GM23338 (cell line): ENCODE measurements around the gene MAP1LC3C. TPM values are rescaled to one million over a fixed set of nuclear protein-coding genes. Genes with fewer than 3 reads are reported as not detected.

Experiments used
- ATAC-seq: fragments of 200-7000 bp; cut with Tn5 transposase; 3 replicates; pipeline ENCODE4 v1.9.1; 2020
- DNase-seq: peaks from one replicate; pipeline ENCODE4 v3.0.0-alpha.2; 2015; ENCODE audit warnings: low spot score
- H2AFZ ChIP-seq: fragments of 200-600 bp; sonication (generic); 2 replicates; pipeline ENCODE4 v1.8.0; 2016; ENCODE audit warnings: antibody characterized with exemption, mild to moderate bottlenecking, moderate library complexity
- H3F3A ChIP-seq: fragments of 200-600 bp; sonication (generic); replicated peaks from 2 replicates; pipeline ENCODE4 v1.8.0; 2017; ENCODE audit warnings: antibody characterized with exemption, mixed run types, low read depth
- H3K27ac ChIP-seq: fragments of 200-600 bp; sonication (generic); 2 replicates; pipeline ENCODE4 v1.6.1; 2016; ENCODE audit warnings: low read depth
- H3K27me3 ChIP-seq: fragments of 200-600 bp; sonication (generic); 2 replicates; pipeline ENCODE4 v1.8.0; 2016; ENCODE audit warnings: mild to moderate bottlenecking, mixed run types, moderate library complexity; ENCODE audit not compliant: insufficient read depth
- H3K36me3 ChIP-seq: fragments of 200-600 bp; sonication (generic); 2 replicates; pipeline ENCODE4 v1.8.0; 2016; ENCODE audit warnings: mild to moderate bottlenecking; ENCODE audit not compliant: insufficient read depth
- H3K4me1 ChIP-seq: fragments of 200-600 bp; sonication (generic); 2 replicates; pipeline ENCODE4 v1.8.0; 2016; ENCODE audit warnings: mild to moderate bottlenecking, moderate library complexity; ENCODE audit not compliant: insufficient read depth
- H3K4me2 ChIP-seq: fragments of 200-600 bp; sonication (generic); 2 replicates; pipeline ENCODE4 v1.7.1; 2017; ENCODE audit warnings: mixed run types
- H3K4me3 ChIP-seq: fragments of 200-600 bp; sonication (generic); 2 replicates; pipeline ENCODE4 v1.6.1; 2016; ENCODE audit warnings: mixed run types
- H3K79me2 ChIP-seq: fragments of 200-600 bp; sonication (generic); replicated peaks from 2 replicates; pipeline ENCODE4 v1.8.0; 2017; ENCODE audit warnings: mild to moderate bottlenecking; ENCODE audit not compliant: insufficient read depth
- H3K9me2 ChIP-seq: fragments of 200-600 bp; sonication (generic); 2 replicates; pipeline ENCODE4 v1.8.0; 2017; ENCODE audit not compliant: insufficient read depth
- H4K20me1 ChIP-seq: fragments of 200-600 bp; sonication (generic); replicated peaks from 2 replicates; pipeline ENCODE4 v1.8.0; 2017; ENCODE audit warnings: mild to moderate bottlenecking; ENCODE audit not compliant: insufficient read depth
- H3K27ac Mint-ChIP-seq: 2 replicates; pipeline ENCODE4 v1.8.0; 2020; ENCODE audit warnings: inconsistent platforms, mild to moderate bottlenecking, moderate library complexity, mixed read lengths
- H3K27me3 Mint-ChIP-seq: 3 replicates; pipeline ENCODE4 v1.8.0; 2022; ENCODE audit warnings: low read depth, mild to moderate bottlenecking, moderate library complexity, mixed read lengths, inconsistent platforms; ENCODE audit not compliant: insufficient read depth, poor library complexity
- H3K36me3 Mint-ChIP-seq: 3 replicates; pipeline ENCODE4 v1.8.0; 2021; ENCODE audit warnings: low read depth, mild to moderate bottlenecking, inconsistent platforms, moderate library complexity, mixed read lengths
- H3K4me1 Mint-ChIP-seq: 3 replicates; pipeline ENCODE4 v1.8.0; 2020; ENCODE audit warnings: mild to moderate bottlenecking, inconsistent platforms, mixed read lengths
- H3K4me3 Mint-ChIP-seq: 3 replicates; pipeline ENCODE4 v1.8.0; 2021; ENCODE audit warnings: moderate library complexity, mild to moderate bottlenecking, inconsistent platforms, mixed read lengths
- H3K9me3 Mint-ChIP-seq: 3 replicates; pipeline ENCODE4 v1.8.0; 2020; ENCODE audit warnings: moderate library complexity, mild to moderate bottlenecking, inconsistent platforms, mixed read lengths
- CREB1 ChIP-seq: fragments of 250-450 bp; sonication (Bioruptor Pico); IDR thresholded peaks from 2 replicates; pipeline ENCODE4 v1.5.0; 2020; ENCODE audit warnings: low read depth, mild to moderate bottlenecking, moderate library complexity
- CTCF ChIP-seq, 2 experiments: fragments of 200-600 bp in 1 of 2; sonication (generic) in 1 of 2; conservative IDR thresholded peaks; 2 replicates each; pipeline versions ENCODE4 v1.5.1 to v1.6.1; 2016 to 2017; ENCODE audit warnings: antibody characterized with exemption in 2 of 2, low read depth in 2 of 2, mild to moderate bottlenecking in 2 of 2, moderate library complexity in 1 of 2
- ETS1 ChIP-seq: IDR thresholded peaks from 2 replicates; pipeline ENCODE4 v1.6.1; 2016; ENCODE audit warnings: antibody characterized with exemption
- EZH2 ChIP-seq: fragments of 200-600 bp; sonication (generic); IDR thresholded peaks from one replicate; pipeline ENCODE4 v1.8.0; 2017; ENCODE audit warnings: antibody characterized with exemption, mild to moderate bottlenecking, low read depth; ENCODE audit not compliant: unreplicated experiment
- JUNB ChIP-seq: IDR thresholded peaks from one replicate; pipeline ENCODE4 v1.6.1; 2016; ENCODE audit warnings: antibody characterized with exemption; ENCODE audit not compliant: unreplicated experiment
- POLR2AphosphoS5 ChIP-seq: IDR thresholded peaks from 2 replicates; pipeline ENCODE4 v1.6.1; 2016; ENCODE audit warnings: antibody characterized with exemption, low read depth
- STAT1 ChIP-seq: IDR thresholded peaks from one replicate; pipeline ENCODE4 v1.6.1; 2016; ENCODE audit warnings: antibody characterized with exemption; ENCODE audit not compliant: unreplicated experiment
- ZNF114 ChIP-seq: fragments of 250-450 bp; sonication (Bioruptor Pico); IDR thresholded peaks from 2 replicates; pipeline ENCODE4 v1.5.0; 2020; ENCODE audit warnings: mild to moderate bottlenecking, moderate library complexity
- ZNF331 ChIP-seq: fragments of 250-450 bp; sonication (Bioruptor Pico); IDR thresholded peaks from 2 replicates; pipeline ENCODE4 v1.5.0; 2020; ENCODE audit warnings: low read depth, mild to moderate bottlenecking, moderate library complexity
- polyA plus RNA-seq: library from polyadenylated mRNA; unstranded; fragments of >200 nt; fragmentation: Nextera tagmentation; extraction: Ambion mirVana; gene quantifications from 2 replicates; pipeline ENCODE4 v1.2.1, GENCODE V29; 2016
- total RNA-seq: library from RNA; depleted of rRNA; stranded (reverse); fragments of >200 nt; shearing (Covaris generic); gene quantifications from 2 replicates; pipeline ENCODE4 v1.2.3, GENCODE V29; 2014
- TF ChIP-seq, protein P1 (sequence below): IDR thresholded peaks from one replicate; pipeline ENCODE4 v1.6.1; 2018; ENCODE audit warnings: antibody characterized with exemption; ENCODE audit not compliant: unreplicated experiment

MAP1LC3C gene
- total and polyA plus RNA-seq, 2 experiments from 2014 or later, result 1.1 to 1.2 TPM

GRCh38 chr1:242017580-242018233 is 18.8 kb upstream of the MAP1LC3C start:
- H3K9me3 Mint-ChIP-seq, result peaks cover 5% of the 10 kb centered on the region; the same call in 2 of the 3 replicates
- peak; percentile 61 to 87 for TF ChIP-seq CTCF (conservative IDR thresholded peaks at IDR 0.05; ENCODE audit: low read depth in 2 of 2)
- no peak for TF ChIP-seq EZH2
- no peak for TF ChIP-seq CREB1 (CRISPR knock-in tag)
- no peak for TF ChIP-seq STAT1
- TF ChIP-seq ZNF331 (CRISPR knock-in tag), result no peak
- peaks cover 6% of the 10 kb centered on the region; the same call in 1 of the 3 replicates for H3K36me3 Mint-ChIP-seq
- ATAC-seq (peak; percentile 58), DNase-seq (peak; percentile 78)
- H3K27ac ChIP-seq, result no peak overlapping the region
- H3F3A ChIP-seq, result no peaks in the 10 kb centered on the region
- no peak overlapping the region for H2AFZ ChIP-seq
- H3K4me3 Mint-ChIP-seq, result no peak overlapping the region
- no peaks in the 10 kb centered on the region for H3K9me2 ChIP-seq
- H3K4me1 ChIP-seq, result no peaks in the 10 kb centered on the region
- no peaks in the 10 kb centered on the region for H3K79me2 ChIP-seq
- no peaks in the 10 kb centered on the region for H4K20me1 ChIP-seq
- peaks cover 3% of the 10 kb centered on the region for H3K4me1 Mint-ChIP-seq
- H3K27me3 Mint-ChIP-seq, result peaks cover 2% of the 10 kb centered on the region
- H3K36me3 ChIP-seq, result no peaks in the 10 kb centered on the region
- no peaks in the 10 kb centered on the region for H3K27me3 ChIP-seq
- H3K4me2 ChIP-seq, result no peak overlapping the region
- no peak overlapping the region for H3K4me3 ChIP-seq
- H3K27ac Mint-ChIP-seq, result no peak overlapping the region

DNA sequence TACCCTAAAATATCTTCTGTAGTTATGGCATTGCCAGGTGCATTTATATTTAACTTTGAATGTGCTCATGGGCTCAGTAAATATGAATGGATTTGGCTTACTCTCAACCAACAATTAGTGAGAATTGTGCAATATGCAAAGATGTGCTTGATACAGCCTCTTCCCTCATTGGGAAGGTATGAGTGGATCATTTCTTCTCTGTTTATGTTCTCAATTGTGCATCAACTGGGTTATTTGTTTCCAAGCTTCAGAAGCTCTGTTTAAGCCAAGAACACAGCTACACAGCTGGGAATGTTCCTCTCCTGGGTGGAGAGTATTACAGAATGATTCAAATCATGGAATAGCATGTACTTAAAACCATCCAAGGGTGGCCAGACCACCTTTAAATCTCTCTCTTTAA is 17.6 kb upstream of the MAP1LC3C start:
- H3K9me2 ChIP-seq, result no peaks in the 10 kb centered on the region
- no peaks in the 10 kb centered on the region for H3K27me3 ChIP-seq
- no peak overlapping the region for H3K4me2 ChIP-seq
- H2AFZ ChIP-seq, result no peak overlapping the region
- Mint-ChIP-seq H3K9me3 (peaks cover 5% of the 10 kb centered on the region; the same call in 2 of the 3 replicates), H3K4me1 (peaks cover 3% of the 10 kb centered on the region), H3K27me3 (peaks cover 2% of the 10 kb centered on the region), H3K27ac (no peak overlapping the region), H3K4me3 (no peak overlapping the region), H3K36me3 (peaks cover 3% of the 10 kb centered on the region; the same call in 1 of the 3 replicates)
- H3K27ac ChIP-seq, result no peak overlapping the region
- no peaks in the 10 kb centered on the region for H3K4me1 ChIP-seq
- no peaks in the 10 kb centered on the region for H4K20me1 ChIP-seq
- H3K4me3 ChIP-seq, result no peak overlapping the region
- H3K79me2 ChIP-seq, result no peaks in the 10 kb centered on the region
- no peak for DNase-seq
- H3F3A ChIP-seq, result no peaks in the 10 kb centered on the region
- ATAC-seq, result no peak
- no peaks in the 10 kb centered on the region for H3K36me3 ChIP-seq
- no peak for TF ChIP-seq EZH2
- TF ChIP-seq, protein P1, sequence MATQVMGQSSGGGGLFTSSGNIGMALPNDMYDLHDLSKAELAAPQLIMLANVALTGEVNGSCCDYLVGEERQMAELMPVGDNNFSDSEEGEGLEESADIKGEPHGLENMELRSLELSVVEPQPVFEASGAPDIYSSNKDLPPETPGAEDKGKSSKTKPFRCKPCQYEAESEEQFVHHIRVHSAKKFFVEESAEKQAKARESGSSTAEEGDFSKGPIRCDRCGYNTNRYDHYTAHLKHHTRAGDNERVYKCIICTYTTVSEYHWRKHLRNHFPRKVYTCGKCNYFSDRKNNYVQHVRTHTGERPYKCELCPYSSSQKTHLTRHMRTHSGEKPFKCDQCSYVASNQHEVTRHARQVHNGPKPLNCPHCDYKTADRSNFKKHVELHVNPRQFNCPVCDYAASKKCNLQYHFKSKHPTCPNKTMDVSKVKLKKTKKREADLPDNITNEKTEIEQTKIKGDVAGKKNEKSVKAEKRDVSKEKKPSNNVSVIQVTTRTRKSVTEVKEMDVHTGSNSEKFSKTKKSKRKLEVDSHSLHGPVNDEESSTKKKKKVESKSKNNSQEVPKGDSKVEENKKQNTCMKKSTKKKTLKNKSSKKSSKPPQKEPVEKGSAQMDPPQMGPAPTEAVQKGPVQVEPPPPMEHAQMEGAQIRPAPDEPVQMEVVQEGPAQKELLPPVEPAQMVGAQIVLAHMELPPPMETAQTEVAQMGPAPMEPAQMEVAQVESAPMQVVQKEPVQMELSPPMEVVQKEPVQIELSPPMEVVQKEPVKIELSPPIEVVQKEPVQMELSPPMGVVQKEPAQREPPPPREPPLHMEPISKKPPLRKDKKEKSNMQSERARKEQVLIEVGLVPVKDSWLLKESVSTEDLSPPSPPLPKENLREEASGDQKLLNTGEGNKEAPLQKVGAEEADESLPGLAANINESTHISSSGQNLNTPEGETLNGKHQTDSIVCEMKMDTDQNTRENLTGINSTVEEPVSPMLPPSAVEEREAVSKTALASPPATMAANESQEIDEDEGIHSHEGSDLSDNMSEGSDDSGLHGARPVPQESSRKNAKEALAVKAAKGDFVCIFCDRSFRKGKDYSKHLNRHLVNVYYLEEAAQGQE, result no peak
- no peak for TF ChIP-seq POLR2AphosphoS5
- no peak for TF ChIP-seq JUNB
- TF ChIP-seq STAT1, result no peak
- TF ChIP-seq CREB1 (CRISPR knock-in tag), result no peak
- no peak for TF ChIP-seq CTCF (conservative IDR thresholded peaks at IDR 0.05; ENCODE audit: low read depth in 2 of 2)
- TF ChIP-seq ZNF114 (CRISPR knock-in tag), result no peak
- no peak for TF ChIP-seq ETS1
